KMS-11 (cell line): ENCODE results near the gene CACNB2.
A peak's percentile ranks its signal among the peaks of the same experiment; 100 is the strongest.

Experiments used
- H2AFZ ChIP-seq: fragments of 200-600 bp; sonication (generic); 2 replicates; pipeline ENCODE4 v1.6.1; 2016; ENCODE audit warnings: antibody characterized with exemption, mixed run types, low read depth
- H3K27ac ChIP-seq: fragments of 200-600 bp; sonication (generic); 2 replicates; pipeline ENCODE4 v1.6.1; 2016; ENCODE audit warnings: mild to moderate bottlenecking, mixed run types
- H3K27me3 ChIP-seq: fragments of 200-600 bp; sonication (generic); 2 replicates; pipeline ENCODE4 v1.6.1; 2017; ENCODE audit warnings: mild to moderate bottlenecking, low read depth, mixed run types, moderate library complexity; ENCODE audit not compliant: insufficient read depth
- H3K36me3 ChIP-seq: fragments of 200-600 bp; sonication (generic); 2 replicates; pipeline ENCODE4 v1.6.1; 2017; ENCODE audit warnings: mild to moderate bottlenecking, mixed run types; ENCODE audit not compliant: insufficient read depth
- H3K4me1 ChIP-seq: fragments of 200-600 bp; sonication (generic); 2 replicates; pipeline ENCODE4 v1.6.1; 2016; ENCODE audit warnings: mild to moderate bottlenecking, low read depth, mixed run types; ENCODE audit not compliant: poor library complexity, severe bottlenecking
- H3K4me2 ChIP-seq: fragments of 200-600 bp; sonication (generic); 2 replicates; pipeline ENCODE4 v1.7.0; 2016; ENCODE audit warnings: mild to moderate bottlenecking, mixed run types
- H3K4me3 ChIP-seq: fragments of 200-600 bp; sonication (generic); IDR thresholded peaks from 2 replicates; pipeline ENCODE4 v1.6.1; 2017; ENCODE audit warnings: low read depth, low read length, mixed read lengths; ENCODE audit not compliant: insufficient read depth
- H3K79me2 ChIP-seq: fragments of 200-600 bp; sonication (generic); 2 replicates; pipeline ENCODE4 v1.6.1; 2016; ENCODE audit warnings: low read depth, mixed run types; ENCODE audit not compliant: insufficient read depth
- H3K9ac ChIP-seq: fragments of 200-600 bp; sonication (generic); 2 replicates; pipeline ENCODE4 v1.6.1; 2016; ENCODE audit warnings: mild to moderate bottlenecking, mixed run types
- H4K20me1 ChIP-seq: fragments of 200-600 bp; sonication (generic); 2 replicates; pipeline ENCODE4 v1.6.1; 2016; ENCODE audit warnings: mild to moderate bottlenecking, mixed run types; ENCODE audit not compliant: insufficient read depth
- CTCF ChIP-seq: fragments of 200-600 bp; sonication (generic); conservative IDR thresholded peaks from 2 replicates; pipeline ENCODE4 v1.6.1; 2017; ENCODE audit warnings: low read depth, mild to moderate bottlenecking, antibody characterized with exemption, low read length, moderate library complexity, mixed read lengths

Gene CACNB2

GRCh38 chr10:18104223-18104872 lies 35.9 kb upstream of the CACNB2 start:
- Histone ChIP-seq H3K79me2 (no peaks in the 10 kb centered on the region), H3K9ac (no peak overlapping the region), H3K36me3 (no peaks in the 10 kb centered on the region), H3K4me2 (no peak overlapping the region), H3K4me1 (peaks cover 11% of the 10 kb centered on the region), H3K27ac (no peak overlapping the region), H4K20me1 (no peaks in the 10 kb centered on the region), H3K4me3 (no peak overlapping the region), H2AFZ (no peak overlapping the region), H3K27me3 (no peaks in the 10 kb centered on the region)
- peak; percentile 95 for TF ChIP-seq CTCF

GRCh38 chr10:18109341-18109870 lies 30.8 kb upstream of the CACNB2 start:
- no peak overlapping the region for H3K4me3 ChIP-seq
- no peak for TF ChIP-seq CTCF
- no peaks in the 10 kb centered on the region for H3K36me3 ChIP-seq
- H3K79me2 ChIP-seq = no peaks in the 10 kb centered on the region
- no peak overlapping the region for H3K27ac ChIP-seq
- no peak overlapping the region for H3K9ac ChIP-seq
- no peaks in the 10 kb centered on the region for H3K27me3 ChIP-seq
- H4K20me1 ChIP-seq = no peaks in the 10 kb centered on the region
- H3K4me1 ChIP-seq = peaks cover 15% of the 10 kb centered on the region
- H2AFZ ChIP-seq = no peak overlapping the region
- no peak overlapping the region for H3K4me2 ChIP-seq

GRCh38 chr10:18113881-18114280 lies 26.3 kb upstream of the CACNB2 start:
- Histone ChIP-seq H2AFZ (no peak overlapping the region), H3K4me3 (no peak overlapping the region)
- no peak for TF ChIP-seq CTCF

GRCh38 chr10:18117276-18117675 lies 22.9 kb upstream of the CACNB2 start:
- Histone ChIP-seq H3K4me2 (no peak overlapping the region), H2AFZ (no peak overlapping the region)
- no peak for TF ChIP-seq CTCF

More at GRCh38 chr10:18113881-18114280, 26.3 kb upstream of the CACNB2 start:
- Histone ChIP-seq H3K4me1 (peaks cover 20% of the 10 kb centered on the region), H3K27me3 (no peaks in the 10 kb centered on the region), H4K20me1 (no peaks in the 10 kb centered on the region), H3K79me2 (no peaks in the 10 kb centered on the region), H3K36me3 (no peaks in the 10 kb centered on the region), H3K4me2 (peak overlapping the region; percentile 11; the same call in 1 of the 2 replicates), H3K27ac (no peak overlapping the region), H3K9ac (no peak overlapping the region)

More at GRCh38 chr10:18117276-18117675, 22.9 kb upstream of the CACNB2 start:
- H3K4me1 ChIP-seq = peaks cover 20% of the 10 kb centered on the region
- no peaks in the 10 kb centered on the region for H3K79me2 ChIP-seq
- H3K9ac ChIP-seq = no peak overlapping the region
- H3K36me3 ChIP-seq = no peaks in the 10 kb centered on the region
- no peaks in the 10 kb centered on the region for H4K20me1 ChIP-seq
- H3K27me3 ChIP-seq = no peaks in the 10 kb centered on the region
- no peak overlapping the region for H3K27ac ChIP-seq
- no peak overlapping the region for H3K4me3 ChIP-seq
